K562 (cell line): ENCODE results near the gene CFDP1. TPM values are rescaled to one million over a fixed set of nuclear protein-coding genes. Genes with fewer than 3 reads are reported as not detected.

Experiments
- ATAC-seq: fragments of 200-7000 bp; cut with Tn5 transposase; 3 replicates; pipeline ENCODE4 v1.9.1; 2020; ENCODE audit warnings: moderate library complexity
- BruUV-seq: library from RNA; stranded (reverse); fragments of 400-500 nt; replicated peaks from 2 replicates; lab custom pipeline; 2021; lab: Mats Ljungman, UMichigan
- CTCF ChIA-PET: fragments of 300-600 bp; formaldehyde crosslinking; extraction: SDS; loops from one replicate; lab custom pipeline; 2021; ENCODE audit warnings: low intra/inter-chr PET ratio; lab: Yijun Ruan, JAX
- POLR2A ChIA-PET: fragments of 300-600, 350-650 bp; sonication (Branson Sonifier 250); formaldehyde crosslinking; extraction: SDS; loops from one replicate; lab custom pipeline; 2021; ENCODE audit warnings: antibody characterized with exemption, inconsistent platforms; lab: Yijun Ruan, JAX
- DNase-seq, 4 experiments: peaks; one replicate each; pipeline versions ENCODE4 v3.0.0 to v3.0.0-alpha.2; 2011 to 2018; ENCODE audit warnings: low spot score in 3 of 4, mixed read lengths in 3 of 4; ENCODE audit errors: extremely low read depth in 1 of 4
- FAIRE-seq: peaks from 2 replicates; lab custom pipeline; 2011; peaks lifted over from hg19 to GRCh38; lab: Jason Lieb, UNC
- H2AFZ ChIP-seq: 2 replicates; pipeline ENCODE4 v1.6.0; 2011; ENCODE audit warnings: low read depth, low read length, control low read depth, inconsistent platforms
- H3K27ac ChIP-seq: fragments of 200-600 bp; 3 replicates; pipeline ENCODE4 v1.8.0; 2011; ENCODE audit warnings: low read depth, mild to moderate bottlenecking, control low read depth, inconsistent platforms, low read length, moderate library complexity, mixed read lengths; ENCODE audit errors: extremely low read depth
- H3K27me3 ChIP-seq, 2 experiments: fragments of 300-600 bp in 1 of 2; 2 replicates in 1 of 2; 3 replicates in 1 of 2; pipeline versions ENCODE4 v1.6.0 to v1.8.0; 2011; ENCODE audit warnings: inconsistent platforms in 2 of 2, low read length in 2 of 2, mild to moderate bottlenecking in 1 of 2, mixed read lengths in 1 of 2, moderate library complexity in 1 of 2; ENCODE audit not compliant: control insufficient read depth in 2 of 2, insufficient read depth in 2 of 2
- H3K36me3 ChIP-seq: fragments of 300-600 bp; 3 replicates; pipeline ENCODE4 v1.8.0; 2011; ENCODE audit warnings: mild to moderate bottlenecking, low read length, inconsistent platforms; ENCODE audit not compliant: control insufficient read depth, insufficient read depth
- H3K4me1 ChIP-seq, 2 experiments: fragments of 200-600 bp in 1 of 2; replicated peaks in 1 of 2; 2 replicates in 1 of 2; 3 replicates in 1 of 2; pipeline versions ENCODE4 v1.5.1 to v1.8.0; 2011; ENCODE audit warnings: inconsistent platforms in 2 of 2, low read length in 2 of 2, mild to moderate bottlenecking in 1 of 2, mixed read lengths in 1 of 2, moderate library complexity in 1 of 2; ENCODE audit not compliant: control insufficient read depth in 2 of 2, insufficient read depth in 2 of 2
- H3K4me2 ChIP-seq: 2 replicates; pipeline ENCODE4 v1.6.1; 2011; ENCODE audit warnings: low read length, control low read depth, inconsistent platforms, mixed read lengths; ENCODE audit not compliant: insufficient read depth
- H3K4me3 ChIP-seq: fragments of 200-600 bp; sonication (generic), shearing (Covaris generic); 2 replicates; pipeline ENCODE4 v1.5.1; 2016; ENCODE audit warnings: control low read depth, inconsistent platforms
- H3K79me2 ChIP-seq: fragments of 200-600 bp; 3 replicates; pipeline ENCODE4 v1.8.0; 2011; ENCODE audit warnings: low read length, inconsistent platforms; ENCODE audit not compliant: control insufficient read depth, insufficient read depth
- H3K9ac ChIP-seq, 2 experiments: 2 replicates each; pipeline versions ENCODE4 v1.6.0 to v1.6.1; 2011; ENCODE audit warnings: low read depth in 2 of 2, low read length in 2 of 2, control low read depth in 1 of 2, inconsistent platforms in 1 of 2, mild to moderate bottlenecking in 1 of 2, mixed read lengths in 1 of 2; ENCODE audit not compliant: insufficient read depth in 1 of 2
- H3K9me1 ChIP-seq: one replicate; pipeline ENCODE4 v1.6.0; 2011; ENCODE audit warnings: inconsistent platforms, mild to moderate bottlenecking, low read length, moderate library complexity; ENCODE audit not compliant: control insufficient read depth, insufficient read depth
- H3K9me3 ChIP-seq: replicated peaks from 2 replicates; pipeline ENCODE4 v1.5.1; 2011; ENCODE audit warnings: low read depth, low read length, inconsistent platforms; ENCODE audit not compliant: control insufficient read depth, insufficient read depth
- H4K20me1 ChIP-seq: replicated peaks from 2 replicates; pipeline ENCODE4 v1.6.1; 2011; ENCODE audit warnings: low read length, inconsistent platforms, mixed read lengths; ENCODE audit not compliant: control insufficient read depth, insufficient read depth
- ATF7 ChIP-seq: fragments of 450-650 bp; IDR thresholded peaks from 2 replicates; pipeline ENCODE4 v1.7.1; 2014; ENCODE audit warnings: mild to moderate bottlenecking, moderate library complexity
- CEBPG ChIP-seq, 3 experiments: fragments of 200-800 bp in 1 of 3; sonication (Bioruptor generic) in 1 of 3; sonication (generic) in 1 of 3; formaldehyde crosslinking in 1 of 3; IDR thresholded peaks in 2 of 3; conservative IDR thresholded peaks in 1 of 3; 2 replicates each; pipeline versions ENCODE4 v1.6.1 to v1.8.0; 2016 to 2022; ENCODE audit warnings: missing compliant biosample characterization in 2 of 3, missing genetic modification characterization in 2 of 3, mild to moderate bottlenecking in 1 of 3, missing genetic modification reagents in 1 of 3
- FOXJ2 ChIP-seq: fragments of 200-800 bp; sonication (Bioruptor generic); IDR thresholded peaks from 2 replicates; pipeline ENCODE4 v1.6.1; 2016; ENCODE audit warnings: missing genetic modification characterization, missing compliant biosample characterization
- IFI16 ChIP-seq: fragments of 250-450 bp; sonication (Bioruptor Pico); IDR thresholded peaks from 2 replicates; pipeline ENCODE4 v2.1.2; 2022; ENCODE audit warnings: mild to moderate bottlenecking, inconsistent platforms
- POLR3G ChIP-seq: IDR thresholded peaks from 2 replicates; pipeline ENCODE4 v1.6.1; 2011; ENCODE audit not compliant: insufficient read length, insufficient replicate concordance; ENCODE audit errors: extremely low read depth
- RBBP5 ChIP-seq: fragments of 200-600 bp; sonication (generic); IDR thresholded peaks from 2 replicates; pipeline ENCODE4 v1.6.1; 2012; ENCODE audit warnings: borderline replicate concordance, mild to moderate bottlenecking, low read length, control low read depth, inconsistent platforms; ENCODE audit not compliant: insufficient read depth, poor library complexity, severe bottlenecking
- RHOXF2B ChIP-seq: fragments of 250-450 bp; sonication (Bioruptor Pico); conservative IDR thresholded peaks from 2 replicates; pipeline ENCODE4 v1.5.1; 2021
- SP1 ChIP-seq: sonication (generic); formaldehyde crosslinking; IDR thresholded peaks from 2 replicates; pipeline ENCODE4 v1.8.1; 2022; ENCODE audit warnings: mild to moderate bottlenecking, missing genetic modification reagents
- ZNF324 ChIP-seq: fragments of 250-450 bp; sonication (Bioruptor Pico); IDR thresholded peaks from 2 replicates; pipeline ENCODE4 v1.4.0; 2020; ENCODE audit warnings: mild to moderate bottlenecking
- ZNF75A ChIP-seq: fragments of 450-650 bp; formaldehyde crosslinking; IDR thresholded peaks from 2 replicates; pipeline ENCODE4 v1.4.0; 2020; ENCODE audit warnings: mild to moderate bottlenecking
- ZZZ3 ChIP-seq: fragments of 450-650 bp; IDR thresholded peaks from 2 replicates; pipeline ENCODE4 v1.6.1; 2016; ENCODE audit warnings: antibody characterized with exemption, mild to moderate bottlenecking, moderate library complexity
- WGBS: fragments of 100-300 bp; shearing (Covaris generic); methylation state at CpG from one replicate; pipeline ENCODE4 v1.1.6; 2016; ENCODE audit warnings: low coverage, mixed read lengths; ENCODE audit not compliant: insufficient coverage; ENCODE audit errors: missing lambda C conversion rate; 5-methylcytosine and 5-hydroxymethylcytosine counted together
- in situ Hi-C: fragments of 300-500 bp; cut with MboI; formaldehyde crosslinking; loops from 4 replicates; pipeline ENCODE4 v1.15.0; 2018; ENCODE audit warnings: inconsistent platforms, mixed read lengths
- intact Hi-C: fragments of 100-400 bp; cut with micrococcal nuclease; formaldehyde crosslinking; loops from 2 replicates; pipeline ENCODE4 v1.14.2; 2022
- polyA plus RNA-seq, 8 experiments: library from polyadenylated mRNA; depleted of rRNA in 4 of 8; stranded (reverse) in 5 of 8; unstranded in 3 of 8; fragments of >200 nt; fragmentation: Nextera tagmentation in 2 of 8; fragmentation: Illumina TruSeq in 1 of 8; extraction: Ambion mirVana in 2 of 8; extraction: Trizol in 1 of 8; gene quantifications; 2 replicates each; pipeline versions ENCODE4 v1.2.1 to v1.2.3, GENCODE V29; 2011 to 2014; ENCODE audit warnings: inconsistent platforms in 1 of 8, missing spikeins in 1 of 8
- total RNA-seq, 7 experiments: library from RNA; depleted of rRNA in 6 of 7; stranded (reverse); fragments of >200 nt in 6 of 7; fragmentation: Illumina TruSeq in 2 of 7; extraction: Trizol in 2 of 7; gene quantifications; 2 replicates each; pipeline versions ENCODE4 v1.2.1 to v1.2.3, GENCODE V29; 2011 to 2021; ENCODE audit warnings: low replicate concordance in 1 of 7
- TF ChIP-seq, protein P1 (sequence below): conservative IDR thresholded peaks from 2 replicates; pipeline ENCODE4 v1.6.1; 2011; ENCODE audit warnings: low read depth, mild to moderate bottlenecking, low read length; ENCODE audit not compliant: control insufficient read depth
- TF ChIP-seq, protein P2 (sequence below), 2 experiments: fragments of 450-650 bp; IDR thresholded peaks; 2 replicates each; pipeline ENCODE4 v1.6.1; 2016; ENCODE audit warnings: mild to moderate bottlenecking in 2 of 2, borderline replicate concordance in 1 of 2, low read depth in 1 of 2, moderate library complexity in 1 of 2

CFDP1 gene
- total and polyA plus RNA-seq, 9 of the 15 experiments (the other 6 are each of a cell fraction or from before 2014, with no cell fraction given), result 31.5 to 78.4 (median 61.7) TPM

DNA sequence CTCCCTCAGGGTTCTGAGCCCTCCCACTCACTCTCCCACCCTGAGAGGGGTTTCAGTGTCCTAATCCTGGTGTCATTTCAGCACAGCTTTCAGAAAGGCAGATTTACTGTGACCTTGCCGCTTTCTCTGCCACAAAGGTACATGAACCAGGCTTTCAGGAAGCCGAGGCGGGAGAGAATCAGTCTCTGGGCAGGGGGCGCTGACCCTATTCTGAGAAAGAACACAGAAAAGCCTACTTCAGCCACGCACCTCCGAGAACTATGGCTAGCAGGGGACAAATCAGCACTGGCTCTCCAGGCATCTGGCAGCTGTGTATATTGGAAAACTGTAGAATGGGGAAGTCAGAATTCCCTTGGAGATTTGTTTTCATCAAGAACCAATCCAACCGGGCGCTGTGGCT lies 124.1 kb downstream of the CFDP1 start:
- in situ Hi-C loops (no loop called here), intact Hi-C loops (no loop called here)
- Histone ChIP-seq H4K20me1 (no peaks in the 10 kb centered on the region), H3K27ac (no peak overlapping the region), H3K9ac (no peak overlapping the region), H3K9me1 (peaks cover 6% of the 10 kb centered on the region), H3K79me2 (no peaks in the 10 kb centered on the region), H3K36me3 (peaks cover 16% of the 10 kb centered on the region; the same call in 2 of the 3 replicates), H3K9me3 (no peaks in the 10 kb centered on the region), H3K27me3 (no peaks in the 10 kb centered on the region), H2AFZ (no peak overlapping the region), H3K4me3 (no peak overlapping the region), H3K4me1 (peaks cover 17 to 45% of the 10 kb centered on the region in 2 experiments; a peak in 4 of 5 replicates), H3K4me2 (no peak overlapping the region)
- ATAC-seq (no peak), FAIRE-seq (no peak), DNase-seq (no peak)
- BruUV-seq, result no TSS peak
- CTCF ChIA-PET, result no interaction called here
- POLR2A ChIA-PET, result interaction anchor here (0.7 kb wide), 1 partner anchor 1117 kb away, joined by 3 read pairs; no protein-coding TSS in a partner anchor
- 75% methylated on average over 8 of the region's 8 CpGs for WGBS
- TF ChIP-seq, protein P1, sequence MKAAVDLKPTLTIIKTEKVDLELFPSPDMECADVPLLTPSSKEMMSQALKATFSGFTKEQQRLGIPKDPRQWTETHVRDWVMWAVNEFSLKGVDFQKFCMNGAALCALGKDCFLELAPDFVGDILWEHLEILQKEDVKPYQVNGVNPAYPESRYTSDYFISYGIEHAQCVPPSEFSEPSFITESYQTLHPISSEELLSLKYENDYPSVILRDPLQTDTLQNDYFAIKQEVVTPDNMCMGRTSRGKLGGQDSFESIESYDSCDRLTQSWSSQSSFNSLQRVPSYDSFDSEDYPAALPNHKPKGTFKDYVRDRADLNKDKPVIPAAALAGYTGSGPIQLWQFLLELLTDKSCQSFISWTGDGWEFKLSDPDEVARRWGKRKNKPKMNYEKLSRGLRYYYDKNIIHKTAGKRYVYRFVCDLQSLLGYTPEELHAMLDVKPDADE, result no peak
- TF ChIP-seq, protein P2, sequence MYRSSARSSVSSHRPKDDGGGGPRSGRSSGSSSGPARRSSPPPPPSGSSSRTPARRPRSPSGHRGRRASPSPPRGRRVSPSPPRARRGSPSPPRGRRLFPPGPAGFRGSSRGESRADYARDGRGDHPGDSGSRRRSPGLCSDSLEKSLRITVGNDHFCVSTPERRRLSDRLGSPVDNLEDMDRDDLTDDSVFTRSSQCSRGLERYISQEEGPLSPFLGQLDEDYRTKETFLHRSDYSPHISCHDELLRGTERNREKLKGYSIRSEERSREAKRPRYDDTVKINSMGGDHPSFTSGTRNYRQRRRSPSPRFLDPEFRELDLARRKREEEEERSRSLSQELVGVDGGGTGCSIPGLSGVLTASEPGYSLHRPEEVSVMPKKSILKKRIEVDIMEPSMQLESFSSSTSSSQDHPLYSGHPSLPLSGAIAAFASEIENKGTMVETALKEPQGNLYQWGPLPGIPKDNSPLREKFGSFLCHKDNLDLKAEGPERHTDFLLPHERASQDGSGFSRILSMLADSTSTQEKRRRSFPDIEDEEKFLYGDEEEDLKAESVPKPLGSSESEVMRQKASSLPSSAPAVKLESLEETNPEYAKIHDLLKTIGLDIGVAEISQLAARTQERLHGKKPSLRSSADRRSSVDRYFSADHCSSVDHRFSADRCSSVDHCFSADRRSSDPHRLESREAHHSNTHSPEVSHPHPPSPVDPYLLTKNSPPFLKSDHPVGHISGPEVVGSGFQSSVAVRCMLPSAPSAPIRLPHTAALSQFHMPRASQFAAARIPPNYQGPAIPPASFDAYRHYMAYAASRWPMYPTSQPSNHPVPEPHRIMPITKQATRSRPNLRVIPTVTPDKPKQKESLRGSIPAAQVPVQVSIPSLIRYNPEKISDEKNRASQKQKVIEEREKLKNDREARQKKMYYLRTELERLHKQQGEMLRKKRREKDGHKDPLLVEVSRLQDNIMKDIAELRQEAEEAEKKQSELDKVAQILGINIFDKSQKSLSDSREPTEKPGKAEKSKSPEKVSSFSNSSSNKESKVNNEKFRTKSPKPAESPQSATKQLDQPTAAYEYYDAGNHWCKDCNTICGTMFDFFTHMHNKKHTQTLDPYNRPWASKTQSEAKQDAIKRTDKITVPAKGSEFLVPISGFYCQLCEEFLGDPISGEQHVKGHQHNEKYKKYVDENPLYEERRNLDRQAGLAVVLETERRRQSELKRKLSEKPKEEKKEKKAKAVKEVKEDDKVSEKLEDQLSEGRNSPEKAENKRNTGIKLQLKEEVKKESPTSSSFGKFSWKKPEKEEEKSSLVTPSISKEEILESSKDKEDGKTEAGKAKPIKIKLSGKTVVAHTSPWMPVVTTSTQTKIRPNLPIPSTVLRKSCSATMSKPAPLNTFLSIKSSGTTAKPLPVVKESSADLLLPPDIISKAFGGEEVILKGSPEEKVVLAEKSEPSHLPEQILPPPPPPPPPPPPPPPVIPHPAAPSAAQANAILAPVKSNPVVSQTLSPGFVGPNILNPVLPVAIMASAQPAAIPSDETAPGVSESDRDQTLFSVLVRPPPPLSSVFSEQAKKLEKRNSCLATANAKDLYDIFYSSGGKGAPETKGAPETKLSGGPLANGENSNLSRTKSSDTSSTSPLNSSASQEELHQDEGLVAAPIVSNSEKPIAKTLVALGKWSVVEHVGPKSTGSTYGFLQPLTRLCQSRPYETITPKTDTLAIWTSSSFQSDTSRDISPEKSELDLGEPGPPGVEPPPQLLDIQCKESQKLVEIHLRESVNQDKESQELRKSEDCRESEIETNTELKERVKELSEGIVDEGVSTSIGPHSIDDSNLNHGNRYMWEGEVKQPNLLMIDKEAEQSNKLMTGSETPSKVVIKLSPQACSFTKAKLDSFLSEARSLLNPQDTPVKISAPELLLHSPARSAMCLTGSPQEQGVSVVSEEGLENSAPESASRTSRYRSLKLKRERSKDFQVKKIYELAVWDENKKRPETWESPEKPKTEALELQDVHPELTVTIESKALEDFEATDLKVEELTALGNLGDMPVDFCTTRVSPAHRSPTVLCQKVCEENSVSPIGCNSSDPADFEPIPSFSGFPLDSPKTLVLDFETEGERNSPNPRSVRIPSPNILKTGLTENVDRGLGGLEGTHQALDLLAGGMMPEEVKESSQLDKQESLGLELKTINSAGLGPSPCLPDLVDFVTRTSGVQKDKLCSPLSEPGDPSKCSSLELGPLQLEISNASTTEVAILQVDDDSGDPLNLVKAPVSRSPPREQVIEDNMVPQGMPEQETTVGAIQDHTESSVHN (IDR thresholded peaks at IDR 0.05; ENCODE audit: borderline replicate concordance in 1 of 2, low read depth in 1 of 2), result no peak
- no peak for TF ChIP-seq ZNF324 (CRISPR knock-in tag)
- TF ChIP-seq CEBPG (CRISPR knock-in tag; IDR thresholded peaks at IDR 0.05), result no peak
- no peak for TF ChIP-seq CEBPG (tag; conservative IDR thresholded peaks at IDR 0.05 in 1 of 2, IDR thresholded peaks at IDR 0.05 in 1 of 2)
- TF ChIP-seq RBBP5, result no peak
- TF ChIP-seq SP1 (CRISPR knock-in tag), result no peak
- no peak for TF ChIP-seq POLR3G
- no peak for TF ChIP-seq IFI16 (CRISPR knock-in tag)
- no peak for TF ChIP-seq ZZZ3
- no peak for TF ChIP-seq ATF7
- TF ChIP-seq FOXJ2, result no peak
- TF ChIP-seq RHOXF2B (CRISPR knock-in tag), result no peak
- no peak for TF ChIP-seq ZNF75A (CRISPR knock-in tag)
